Natural killer cell treated with Interleukin-12 subunit alpha and Interleukin-12 subunit beta and Interleukin-15 and Interleukin-18, amount 100 ng/mL, for 72 hours (primary cell): ENCODE data around the gene POLR3K. TPM values are rescaled to one million over a fixed set of nuclear protein-coding genes. Genes with fewer than 3 reads are reported as not detected.
"Not testable (repeated sequence)": the region's sequence is repeated elsewhere in the genome, so short reads cannot be mapped to it uniquely, and the experiment has no call there.

ENCODE experiments used
- ATAC-seq, 2 donors: fragments of 150-1000 bp; cut with Tn5 transposase in 1 of 2; sonication (Bioruptor Pico), chemical (Tn5 transposase) in 1 of 2; 2 replicates each; pipeline ENCODE4 v1.10.0; 2021
- DNase-seq: peaks from one replicate; pipeline ENCODE4 v3.0.0; 2022; ENCODE audit warnings: low spot score
- H3K27ac Mint-ChIP-seq, 2 donors: 1 replicate in 1 of 2; 2 replicates in 1 of 2; pipeline ENCODE4 v1.8.0; 2022; ENCODE audit warnings: mixed read lengths in 2 of 2, mild to moderate bottlenecking in 1 of 2, moderate library complexity in 1 of 2
- H3K27me3 Mint-ChIP-seq, 2 donors: 1 replicate in 1 of 2; 2 replicates in 1 of 2; pipeline ENCODE4 v1.8.0; 2022; ENCODE audit warnings: mixed read lengths in 2 of 2
- H3K36me3 Mint-ChIP-seq: one replicate; pipeline ENCODE4 v1.8.0; 2022; ENCODE audit warnings: mixed read lengths
- H3K4me1 Mint-ChIP-seq, 2 donors: 1 replicate in 1 of 2; 2 replicates in 1 of 2; pipeline ENCODE4 v1.8.0; 2022; ENCODE audit warnings: low read depth in 2 of 2, mixed read lengths in 2 of 2, mild to moderate bottlenecking in 1 of 2
- H3K4me3 Mint-ChIP-seq: one replicate; pipeline ENCODE4 v1.8.0; 2022; ENCODE audit warnings: mixed read lengths
- H3K9me3 Mint-ChIP-seq: 2 replicates; pipeline ENCODE4 v1.8.0; 2022; ENCODE audit warnings: mixed read lengths
- total RNA-seq, 2 donors: library from RNA; stranded (reverse); gene quantifications; one replicate each; pipeline ENCODE4 v1.2.3, GENCODE V29; 2022

Gene POLR3K
- total RNA-seq, 2 donors from 2014 or later, result 39.8 to 84.7 TPM

DNA sequence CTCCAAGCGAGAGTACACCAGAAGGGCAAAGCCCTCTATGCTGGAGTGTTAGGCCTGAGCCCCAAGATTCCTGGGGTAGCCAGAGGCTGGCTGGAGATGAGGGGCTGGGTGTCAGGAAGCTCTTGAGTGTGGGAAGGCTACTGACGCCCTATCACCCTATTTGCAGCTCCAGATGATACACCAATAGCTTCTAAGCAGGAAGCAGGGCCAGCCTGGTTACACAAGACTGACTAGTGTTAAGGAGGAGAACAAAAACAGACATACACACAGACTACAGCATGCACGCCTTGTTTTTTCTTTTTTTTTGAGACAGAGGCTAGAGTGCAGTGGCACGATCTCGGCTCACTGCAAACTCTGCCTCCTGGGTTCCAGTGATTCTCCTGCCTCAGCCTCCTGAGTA, 15.9 kb downstream of the POLR3K start:
- Mint-ChIP-seq H3K27me3 (no peaks in the 10 kb centered on the region), H3K4me3 (no peak overlapping the region), H3K9me3 (no peaks in the 10 kb centered on the region), H3K4me1 (peaks cover 20 to 21% of the 10 kb centered on the region in 2 donors), H3K36me3 (peaks cover 9% of the 10 kb centered on the region), H3K27ac (no peak overlapping the region)
- DNase-seq (no peak), ATAC-seq (no peak)

GRCh38 chr16:36336-36984, 16.9 kb downstream of the POLR3K start:
- Mint-ChIP-seq H3K4me3 (no peak overlapping the region), H3K27ac (no peak overlapping the region), H3K9me3 (no peaks in the 10 kb centered on the region), H3K27me3 (no peaks in the 10 kb centered on the region), H3K4me1 (peaks cover 12% of the 10 kb centered on the region in 2 donors), H3K36me3 (no peaks in the 10 kb centered on the region)
- no peak for ATAC-seq
- peak; percentile 18 for DNase-seq

DNA sequence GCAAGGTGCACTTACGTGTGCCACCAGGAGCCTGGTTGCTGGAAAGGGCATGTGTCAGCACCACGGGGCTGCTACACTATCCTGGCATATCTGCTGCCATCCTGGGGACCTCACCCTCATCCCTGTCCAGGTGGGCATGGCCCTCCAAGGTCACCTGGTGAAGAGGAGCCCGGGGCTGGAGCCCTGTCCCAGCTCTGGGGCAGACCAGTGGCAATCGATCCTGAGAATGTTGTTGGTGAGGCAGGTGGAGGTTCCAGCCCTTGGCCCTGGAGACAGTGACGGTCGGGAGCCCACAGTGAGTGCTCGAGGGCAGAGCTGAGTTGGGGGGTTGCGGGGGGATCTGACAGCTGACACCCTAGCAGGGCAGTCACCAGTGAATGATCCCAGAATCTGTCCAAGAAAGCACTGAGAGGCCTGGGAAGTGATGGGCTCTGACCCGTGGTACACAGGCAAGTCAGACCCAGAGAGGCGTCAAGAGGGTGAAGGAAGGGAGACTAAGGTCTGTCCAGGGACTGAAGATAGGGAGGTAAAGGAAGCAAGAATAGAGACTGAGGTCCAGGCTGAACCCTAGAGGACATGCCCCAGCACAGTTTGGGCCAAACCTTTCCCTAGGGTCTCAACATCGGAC, 17.6 kb downstream of the POLR3K start:
- H3K36me3 Mint-ChIP-seq, result no peaks in the 10 kb centered on the region
- H3K4me3 Mint-ChIP-seq, result no peak overlapping the region
- no peak overlapping the region for H3K27ac Mint-ChIP-seq
- H3K27me3 Mint-ChIP-seq, result no peaks in the 10 kb centered on the region
- H3K4me1 Mint-ChIP-seq, result peaks cover 12% of the 10 kb centered on the region in 2 donors
- ATAC-seq (no peak), DNase-seq (peak; percentile 22)
- H3K9me3 Mint-ChIP-seq, result no peaks in the 10 kb centered on the region

DNA sequence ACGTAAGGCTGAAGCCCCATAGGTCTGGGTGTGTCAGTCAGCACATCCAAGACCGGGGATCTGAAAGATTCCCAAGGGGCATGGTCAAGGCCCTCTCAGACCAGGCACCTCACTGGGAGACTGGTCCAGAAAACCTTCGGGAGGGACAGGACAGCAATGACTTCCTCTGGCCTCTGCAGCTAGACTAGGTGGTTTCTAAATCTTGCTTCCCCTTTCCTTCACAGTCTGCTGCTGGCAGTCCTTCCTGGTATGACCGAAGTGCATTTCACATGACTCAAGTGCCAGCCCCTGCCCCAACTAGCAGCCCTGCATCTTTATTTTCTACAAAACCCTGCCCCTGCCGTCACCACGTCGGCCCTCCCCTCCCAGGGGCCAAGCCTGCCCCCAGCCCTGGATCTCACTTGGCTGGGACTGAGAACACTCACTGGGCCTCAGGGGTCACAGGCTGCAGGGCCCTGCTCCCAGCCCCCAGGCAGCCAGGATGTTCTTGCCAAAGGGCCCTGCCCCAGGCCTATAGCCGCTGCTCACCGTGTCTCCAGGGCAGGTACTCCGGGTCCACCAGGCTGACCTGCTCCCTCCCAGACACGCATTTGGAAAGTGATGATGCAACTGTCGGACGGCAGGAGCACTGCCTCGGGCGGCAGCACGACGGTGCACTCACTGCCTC, 18.3 kb downstream of the POLR3K start:
- peak; percentile 49 for DNase-seq
- Mint-ChIP-seq H3K27ac (no peak overlapping the region), H3K4me1 (peaks cover 12% of the 10 kb centered on the region in 2 donors), H3K4me3 (no peak overlapping the region), H3K9me3 (no peaks in the 10 kb centered on the region), H3K36me3 (no peaks in the 10 kb centered on the region), H3K27me3 (no peaks in the 10 kb centered on the region)
- no peak for ATAC-seq

- ATAC-seq, result no peak
- H3K36me3 Mint-ChIP-seq, result no peaks in the 10 kb centered on the region
- no peaks in the 10 kb centered on the region for H3K9me3 Mint-ChIP-seq
- H3K27me3 Mint-ChIP-seq, result no peaks in the 10 kb centered on the region
- peaks cover 12% of the 10 kb centered on the region in 2 donors for H3K4me1 Mint-ChIP-seq
- no peak for DNase-seq
- H3K27ac Mint-ChIP-seq, result no peak overlapping the region
- no peak overlapping the region for H3K4me3 Mint-ChIP-seq
These were observed 18.8 kb downstream of the POLR3K start for GRCh38 chr16:34648-34987.

DNA sequence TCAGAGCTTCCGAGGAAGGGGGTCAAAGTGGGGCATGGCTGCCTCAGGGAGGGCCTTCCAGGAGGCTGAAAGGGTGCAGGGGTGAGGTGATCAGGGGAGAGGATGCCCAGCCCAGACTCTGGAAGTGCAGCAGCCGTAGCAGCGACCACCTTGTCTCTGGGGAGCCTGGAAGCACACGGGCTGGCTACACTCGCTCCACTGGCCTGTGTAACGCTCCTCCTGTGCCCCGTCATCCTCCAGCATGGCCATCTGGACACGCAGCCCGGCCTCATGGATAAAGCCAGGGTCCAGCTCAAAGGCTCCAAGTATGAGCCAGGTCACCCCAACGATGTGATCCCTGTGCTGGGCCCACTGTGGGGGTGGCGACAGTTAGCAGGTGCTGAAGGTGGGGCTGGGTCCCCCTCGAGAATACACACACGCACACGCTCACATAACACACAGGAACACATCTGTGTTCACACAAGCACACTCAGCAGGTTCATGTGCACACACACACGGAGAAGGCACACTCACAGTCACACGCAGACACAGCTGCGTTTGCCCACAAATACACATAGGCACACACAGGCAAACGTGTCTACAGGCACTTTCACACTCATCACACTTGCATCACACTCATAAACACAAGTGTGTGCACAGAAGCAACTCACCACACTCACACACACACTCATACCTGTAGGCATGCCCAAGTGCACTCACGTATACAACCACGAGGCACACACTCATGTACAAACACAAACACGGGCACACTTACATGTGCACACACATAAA, 19.3 kb downstream of the POLR3K start:
- no peak overlapping the region for H3K27ac Mint-ChIP-seq
- no peaks in the 10 kb centered on the region for H3K9me3 Mint-ChIP-seq
- H3K36me3 Mint-ChIP-seq, result no peaks in the 10 kb centered on the region
- H3K27me3 Mint-ChIP-seq, result no peaks in the 10 kb centered on the region
- H3K4me3 Mint-ChIP-seq, result no peak overlapping the region
- H3K4me1 Mint-ChIP-seq, result peaks cover 7 to 8% of the 10 kb centered on the region in 2 donors
- DNase-seq (peak; percentile 23), ATAC-seq (peak in 1 of 2 donors; percentile 4)

DNA sequence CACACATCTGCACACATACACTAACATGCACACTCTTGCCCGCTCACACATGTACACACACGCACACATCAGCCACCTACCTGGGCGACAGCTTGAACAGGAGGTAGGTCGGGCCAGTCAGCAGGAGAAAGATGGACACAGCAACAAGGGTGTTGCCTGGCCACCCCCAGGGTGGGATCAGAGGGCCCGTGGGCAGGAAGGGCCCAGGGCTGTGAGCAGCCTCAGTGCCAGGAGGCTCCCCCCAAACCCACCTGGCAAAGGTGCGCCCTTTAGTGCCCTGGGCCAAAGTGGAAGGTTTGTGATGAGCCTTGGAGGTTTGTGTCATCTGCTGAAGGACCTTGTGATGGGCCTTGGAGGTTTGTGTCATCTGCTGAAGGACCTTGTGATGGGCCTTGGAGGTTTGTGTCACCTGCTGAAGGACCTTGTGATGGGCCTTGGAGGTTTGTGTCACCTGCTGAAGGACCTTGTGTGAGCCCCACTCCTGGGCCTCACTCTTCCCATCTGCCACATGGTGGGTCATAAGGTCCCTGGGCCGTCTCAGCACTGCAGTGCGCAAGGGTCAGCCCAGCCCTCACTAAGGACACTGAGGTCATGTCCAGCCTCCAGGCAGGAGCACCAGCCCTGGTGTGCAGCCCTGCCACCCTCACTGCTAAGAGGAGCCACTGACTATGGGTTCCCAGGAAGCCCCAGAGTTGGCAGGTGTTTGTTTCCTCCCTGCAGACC, 20.1 kb downstream of the POLR3K start:
- ATAC-seq, H3K27me3 Mint-ChIP-seq, H3K27ac Mint-ChIP-seq, H3K9me3 Mint-ChIP-seq, H3K4me3 Mint-ChIP-seq, H3K4me1 Mint-ChIP-seq, H3K36me3 Mint-ChIP-seq: not testable (repeated sequence)
- peak; percentile 54 for DNase-seq

GRCh38 chr16:30627-31026, 22.8 kb downstream of the POLR3K start:
- not testable (repeated sequence) for DNase-seq, H3K9me3 Mint-ChIP-seq, H3K27ac Mint-ChIP-seq, H3K4me3 Mint-ChIP-seq, H3K36me3 Mint-ChIP-seq, H3K4me1 Mint-ChIP-seq, H3K27me3 Mint-ChIP-seq, ATAC-seq

DNA sequence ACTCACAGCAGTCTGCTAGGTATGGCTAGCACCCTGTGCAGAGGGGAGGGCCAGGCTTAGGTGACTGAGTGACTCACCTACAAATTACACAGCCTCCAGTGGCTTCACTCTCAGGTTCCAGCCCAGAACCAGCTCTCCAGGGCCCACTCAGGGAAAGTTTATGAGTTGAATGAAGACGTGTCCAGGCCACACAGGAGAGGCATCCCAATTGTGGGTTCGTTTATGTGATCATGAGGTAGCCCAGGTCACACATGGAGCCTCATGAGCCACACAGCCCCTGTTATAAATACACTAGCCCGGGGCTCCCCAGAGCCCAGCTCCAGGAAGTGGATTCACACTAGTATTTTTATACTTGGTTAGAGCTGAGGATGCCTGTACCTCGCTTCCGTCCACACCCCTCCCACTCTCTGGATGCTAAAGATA, 27.5 kb downstream of the POLR3K start:
- not testable (repeated sequence) for H3K27me3 Mint-ChIP-seq, H3K27ac Mint-ChIP-seq, H3K4me1 Mint-ChIP-seq, H3K9me3 Mint-ChIP-seq, H3K36me3 Mint-ChIP-seq, H3K4me3 Mint-ChIP-seq
- DNase-seq, result peak; percentile 40
- ATAC-seq, result peak; percentile 47 to 59

DNA sequence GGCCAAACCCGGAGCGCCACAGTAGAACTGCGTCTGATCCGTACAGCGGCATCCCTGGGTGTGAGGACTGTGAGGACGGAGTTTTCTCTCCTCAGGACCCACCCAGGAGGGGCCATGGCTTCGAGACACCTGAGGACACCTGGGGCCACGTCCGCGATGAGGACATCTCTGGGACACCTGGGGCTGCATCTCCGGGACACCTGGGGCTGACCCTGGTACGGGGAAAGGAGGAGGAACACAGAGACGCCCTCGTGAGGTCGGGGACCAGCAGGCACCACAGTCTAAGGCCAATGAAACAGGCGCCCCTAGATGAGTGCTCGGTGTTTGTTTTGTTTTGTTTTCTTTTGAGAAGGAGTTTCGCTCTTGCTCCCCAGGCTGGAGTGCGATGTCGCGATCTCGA, 29.3 kb downstream of the POLR3K start:
- H3K4me3 Mint-ChIP-seq, ATAC-seq, H3K27ac Mint-ChIP-seq, H3K9me3 Mint-ChIP-seq, H3K27me3 Mint-ChIP-seq, H3K4me1 Mint-ChIP-seq, H3K36me3 Mint-ChIP-seq: not testable (repeated sequence)
- peak; percentile 32 for DNase-seq

DNA sequence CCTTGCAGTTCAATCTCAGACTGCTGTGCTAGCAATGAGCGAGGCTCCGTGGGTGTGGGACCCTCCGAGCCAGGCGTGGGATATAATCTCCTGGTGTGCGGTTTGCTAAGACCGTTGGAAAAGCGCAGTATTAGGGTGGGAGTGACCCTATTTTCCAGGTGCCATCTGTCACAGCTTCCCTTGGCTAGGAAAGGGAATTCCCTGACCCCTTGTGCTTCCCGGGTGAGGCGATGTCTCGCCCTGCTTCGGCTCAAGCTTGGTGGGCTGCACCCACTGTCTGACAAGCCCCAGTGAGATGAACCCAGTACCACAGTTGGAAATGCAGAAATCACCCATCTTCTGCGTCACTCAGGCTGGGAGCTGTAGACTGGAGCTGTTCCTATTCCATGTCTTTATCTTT, 32.5 kb downstream of the POLR3K start:
- not testable (repeated sequence) for H3K4me1 Mint-ChIP-seq, H3K9me3 Mint-ChIP-seq, ATAC-seq, H3K27me3 Mint-ChIP-seq, H3K36me3 Mint-ChIP-seq, H3K27ac Mint-ChIP-seq, H3K4me3 Mint-ChIP-seq
- DNase-seq, result peak; percentile 38

DNA sequence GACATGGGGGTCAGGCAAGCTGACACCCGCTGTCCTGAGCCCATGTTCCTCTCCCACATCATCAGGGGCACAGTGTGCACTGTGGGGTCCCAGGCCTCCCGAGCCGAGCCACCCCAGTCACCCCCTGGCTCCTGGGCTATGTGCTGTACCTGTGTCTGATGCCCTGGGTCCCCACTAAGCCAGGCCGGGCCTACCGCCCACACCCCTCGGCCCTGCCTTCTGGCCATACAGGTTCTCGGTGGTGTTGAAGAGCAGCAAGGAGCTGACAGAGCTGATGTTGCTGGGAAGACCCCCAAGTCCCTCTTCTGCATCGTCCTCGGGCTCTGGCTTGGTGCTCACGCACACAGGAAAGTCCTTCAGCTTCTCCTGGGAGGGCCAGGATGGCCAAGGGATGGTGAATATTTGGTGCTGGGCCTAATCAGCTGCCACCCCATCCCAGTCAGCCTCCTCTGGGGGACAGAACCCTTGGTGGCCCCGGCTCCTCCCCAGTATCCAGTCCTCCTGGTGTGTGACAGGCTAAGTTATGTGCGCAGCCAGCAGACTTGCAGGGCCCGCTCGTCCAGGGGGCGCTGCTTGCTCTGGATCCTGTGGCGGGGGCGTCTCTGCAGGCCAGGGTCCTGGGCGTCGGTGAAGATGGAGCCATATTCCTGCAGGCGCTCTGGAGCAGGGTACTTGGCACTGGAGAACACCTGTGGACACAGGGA, 36.2 kb downstream of the POLR3K start:
- not testable (repeated sequence) for H3K4me1 Mint-ChIP-seq, H3K27ac Mint-ChIP-seq, H3K36me3 Mint-ChIP-seq, H3K4me3 Mint-ChIP-seq, H3K27me3 Mint-ChIP-seq, H3K9me3 Mint-ChIP-seq, ATAC-seq
- DNase-seq, result peak; percentile 56

DNA sequence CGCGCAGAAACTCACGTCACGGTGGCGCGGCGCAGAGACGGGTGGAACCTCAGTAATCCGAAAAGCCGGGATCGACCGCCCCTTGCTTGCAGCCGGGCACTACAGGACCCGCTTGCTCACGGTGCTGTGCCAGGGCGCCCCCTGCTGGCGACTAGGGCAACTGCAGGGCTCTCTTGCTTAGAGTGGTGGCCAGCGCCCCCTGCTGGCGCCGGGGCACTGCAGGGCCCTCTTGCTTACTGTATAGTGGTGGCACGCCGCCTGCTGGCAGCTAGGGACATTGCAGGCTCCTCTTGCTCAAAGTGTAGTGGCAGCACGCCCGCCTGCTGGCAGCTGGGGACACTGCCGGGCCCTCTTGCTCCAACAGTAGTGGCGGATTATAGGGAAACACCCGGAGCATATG, 42.6 kb downstream of the POLR3K start:
- H3K36me3 Mint-ChIP-seq, H3K4me1 Mint-ChIP-seq, H3K4me3 Mint-ChIP-seq, H3K9me3 Mint-ChIP-seq, H3K27me3 Mint-ChIP-seq, H3K27ac Mint-ChIP-seq: not testable (repeated sequence)
- DNase-seq, result peak; percentile 92
- ATAC-seq, result peak in 1 of 2 donors; percentile 52
